K562 (cell line): ENCODE results near the gene CTSW. TPM values are rescaled to one million over a fixed set of nuclear protein-coding genes. Genes with fewer than 3 reads are reported as not detected.
A peak's percentile ranks its signal among the peaks of the same experiment; 100 is the strongest.

Experiments used
- ARNT ChIP-seq, 2 experiments: fragments of 450-650 bp; IDR thresholded peaks; 2 replicates each; pipeline ENCODE4 v1.6.1; 2016; ENCODE audit warnings: mild to moderate bottlenecking in 1 of 2
- ATF1 ChIP-seq, 2 experiments: fragments of 450-650 bp in 1 of 2; IDR thresholded peaks; 2 replicates each; pipeline ENCODE4 v1.6.1; 2016; ENCODE audit warnings: missing compliant biosample characterization in 1 of 2, missing genetic modification characterization in 1 of 2
- ESRRA ChIP-seq: fragments of 450-650 bp; IDR thresholded peaks from 2 replicates; pipeline ENCODE4 v1.6.1; 2014; ENCODE audit warnings: low read depth, mild to moderate bottlenecking, moderate library complexity, borderline replicate concordance
- ETV6 ChIP-seq, 3 experiments: fragments of 150-350 bp in 1 of 3; sonication (generic) in 1 of 3; formaldehyde crosslinking in 1 of 3; IDR thresholded peaks; 2 replicates each; pipeline versions ENCODE4 v1.6.1 to v1.8.0; 2014 to 2022; ENCODE audit warnings: borderline replicate concordance in 2 of 3, low read depth in 2 of 3, antibody characterized with exemption in 1 of 3, low read length in 1 of 3, mild to moderate bottlenecking in 1 of 3, missing genetic modification reagents in 1 of 3
- FUS ChIP-seq: fragments of 200-400 bp; formaldehyde crosslinking; optimal IDR thresholded peaks from 2 replicates; pipeline ENCODE3; 2017; ENCODE audit warnings: low read depth, low read length
- HNRNPUL1 ChIP-seq: fragments of 200-400 bp; formaldehyde crosslinking; IDR thresholded peaks from 2 replicates; pipeline ENCODE4 v1.6.1; 2017; ENCODE audit warnings: low read length
- HOXB6 ChIP-seq: fragments of 250-450 bp; sonication (Bioruptor Pico); IDR thresholded peaks from 2 replicates; pipeline ENCODE4 v1.5.1; 2022; ENCODE audit warnings: mild to moderate bottlenecking, borderline replicate concordance
- IRF2 ChIP-seq: sonication (generic); formaldehyde crosslinking; IDR thresholded peaks from 2 replicates; pipeline ENCODE4 v1.8.1; 2022; ENCODE audit warnings: mild to moderate bottlenecking, missing genetic modification reagents
- KDM5B ChIP-seq: fragments of 200-600 bp; sonication (generic); IDR thresholded peaks from 2 replicates; pipeline ENCODE4 v1.6.1; 2012; ENCODE audit warnings: low read depth, mild to moderate bottlenecking, moderate library complexity, low read length, control low read depth, inconsistent platforms; ENCODE audit not compliant: insufficient replicate concordance
- KLF6 ChIP-seq: fragments of 250-450 bp; sonication (Bioruptor Pico); IDR thresholded peaks from 2 replicates; pipeline ENCODE4 v1.4.0; 2020; ENCODE audit warnings: mild to moderate bottlenecking, moderate library complexity, borderline replicate concordance
- MBD1 ChIP-seq: fragments of 250-450 bp; sonication (Bioruptor Pico); IDR thresholded peaks from 2 replicates; pipeline ENCODE4 v1.8.0; 2022; ENCODE audit warnings: inconsistent platforms
- NCOA4 ChIP-seq: fragments of 450-650 bp; IDR thresholded peaks from 2 replicates; pipeline ENCODE4 v1.6.1; 2018; ENCODE audit warnings: mild to moderate bottlenecking; ENCODE audit not compliant: partially characterized antibody
- NCOR1 ChIP-seq: fragments of 450-650 bp; IDR thresholded peaks from 2 replicates; pipeline ENCODE4 v1.6.1; 2016; ENCODE audit warnings: mild to moderate bottlenecking, moderate library complexity
- PCBP2 ChIP-seq: fragments of 200-400 bp; formaldehyde crosslinking; IDR thresholded peaks from 2 replicates; pipeline ENCODE4 v1.6.1; 2018; ENCODE audit warnings: low read length, low read depth, mild to moderate bottlenecking, moderate library complexity; ENCODE audit not compliant: poor library complexity, severe bottlenecking
- RBBP5 ChIP-seq: fragments of 200-600 bp; sonication (generic); IDR thresholded peaks from 2 replicates; pipeline ENCODE4 v1.6.1; 2012; ENCODE audit warnings: borderline replicate concordance, mild to moderate bottlenecking, low read length, control low read depth, inconsistent platforms; ENCODE audit not compliant: insufficient read depth, poor library complexity, severe bottlenecking
- RBM22 ChIP-seq: fragments of 200-400 bp; formaldehyde crosslinking; IDR thresholded peaks from 2 replicates; pipeline ENCODE4 v1.6.1; 2018; ENCODE audit warnings: low read length, low read depth; ENCODE audit not compliant: poor library complexity, severe bottlenecking
- TAF1 ChIP-seq: IDR thresholded peaks from 2 replicates; pipeline ENCODE4 v1.6.1; 2011; ENCODE audit warnings: mild to moderate bottlenecking, low read length, moderate library complexity; ENCODE audit not compliant: insufficient read depth, control insufficient read depth, severe bottlenecking; ENCODE audit errors: extremely low read depth
- TAF15 ChIP-seq: fragments of 200-400 bp; formaldehyde crosslinking; IDR thresholded peaks from 2 replicates; pipeline ENCODE4 v1.6.1; 2017; ENCODE audit warnings: mild to moderate bottlenecking, low read depth, low read length, moderate library complexity
- TEAD2 ChIP-seq: fragments of 450-650 bp; IDR thresholded peaks from 2 replicates; pipeline ENCODE4 v1.6.1; 2016; ENCODE audit warnings: missing genetic modification characterization, control low read depth, missing compliant biosample characterization
- TSC22D4 ChIP-seq: fragments of 450-650 bp; IDR thresholded peaks from 2 replicates; pipeline ENCODE4 v1.6.1; 2016; ENCODE audit warnings: missing genetic modification characterization, missing biosample characterization, control low read depth
- ZNF140 ChIP-seq: fragments of 250-450 bp; sonication (Bioruptor Pico); IDR thresholded peaks from 2 replicates; pipeline ENCODE4 v1.8.0; 2021; ENCODE audit warnings: moderate library complexity, mild to moderate bottlenecking, inconsistent platforms
- ZNF232 ChIP-seq: sonication (generic); formaldehyde crosslinking; IDR thresholded peaks from 2 replicates; pipeline ENCODE4 v1.8.0; 2022; ENCODE audit warnings: mild to moderate bottlenecking, missing genetic modification reagents
- ZNF282 ChIP-seq: sonication (generic); formaldehyde crosslinking; IDR thresholded peaks from 2 replicates; pipeline ENCODE4 v1.8.1; 2023; ENCODE audit warnings: missing genetic modification reagents
- ZNF3 ChIP-seq: fragments of 250-450 bp; sonication (Bioruptor Pico); IDR thresholded peaks from 2 replicates; pipeline ENCODE4 v1.5.0; 2021; ENCODE audit warnings: mild to moderate bottlenecking, moderate library complexity
- ZNF584 ChIP-seq: fragments of 200-800 bp; sonication (Bioruptor generic); IDR thresholded peaks from 2 replicates; pipeline ENCODE4 v1.6.1; 2016; ENCODE audit warnings: low read depth, mild to moderate bottlenecking, missing genetic modification characterization, missing compliant biosample characterization
- ZNF589 ChIP-seq: fragments of 200-800 bp; sonication (Bioruptor generic); IDR thresholded peaks from 2 replicates; pipeline ENCODE4 v1.6.1; 2016; ENCODE audit warnings: low read depth, missing genetic modification characterization, missing compliant biosample characterization
- ZNF75A ChIP-seq: fragments of 450-650 bp; formaldehyde crosslinking; IDR thresholded peaks from 2 replicates; pipeline ENCODE4 v1.4.0; 2020; ENCODE audit warnings: mild to moderate bottlenecking
- polyA plus RNA-seq, 8 experiments: library from polyadenylated mRNA; depleted of rRNA in 4 of 8; stranded (reverse) in 5 of 8; unstranded in 3 of 8; fragments of >200 nt; fragmentation: Nextera tagmentation in 2 of 8; fragmentation: Illumina TruSeq in 1 of 8; extraction: Ambion mirVana in 2 of 8; extraction: Trizol in 1 of 8; gene quantifications; 2 replicates each; pipeline versions ENCODE4 v1.2.1 to v1.2.3, GENCODE V29; 2011 to 2014; ENCODE audit warnings: inconsistent platforms in 1 of 8, missing spikeins in 1 of 8
- total RNA-seq, 7 experiments: library from RNA; depleted of rRNA in 6 of 7; stranded (reverse); fragments of >200 nt in 6 of 7; fragmentation: Illumina TruSeq in 2 of 7; extraction: Trizol in 2 of 7; gene quantifications; 2 replicates each; pipeline versions ENCODE4 v1.2.1 to v1.2.3, GENCODE V29; 2011 to 2021; ENCODE audit warnings: low replicate concordance in 1 of 7

Gene CTSW
- total and polyA plus RNA-seq, 9 of the 15 experiments (the other 6 are each of a cell fraction or from before 2014, with no cell fraction given) = 0.04 TPM; not detected in 8

DNA sequence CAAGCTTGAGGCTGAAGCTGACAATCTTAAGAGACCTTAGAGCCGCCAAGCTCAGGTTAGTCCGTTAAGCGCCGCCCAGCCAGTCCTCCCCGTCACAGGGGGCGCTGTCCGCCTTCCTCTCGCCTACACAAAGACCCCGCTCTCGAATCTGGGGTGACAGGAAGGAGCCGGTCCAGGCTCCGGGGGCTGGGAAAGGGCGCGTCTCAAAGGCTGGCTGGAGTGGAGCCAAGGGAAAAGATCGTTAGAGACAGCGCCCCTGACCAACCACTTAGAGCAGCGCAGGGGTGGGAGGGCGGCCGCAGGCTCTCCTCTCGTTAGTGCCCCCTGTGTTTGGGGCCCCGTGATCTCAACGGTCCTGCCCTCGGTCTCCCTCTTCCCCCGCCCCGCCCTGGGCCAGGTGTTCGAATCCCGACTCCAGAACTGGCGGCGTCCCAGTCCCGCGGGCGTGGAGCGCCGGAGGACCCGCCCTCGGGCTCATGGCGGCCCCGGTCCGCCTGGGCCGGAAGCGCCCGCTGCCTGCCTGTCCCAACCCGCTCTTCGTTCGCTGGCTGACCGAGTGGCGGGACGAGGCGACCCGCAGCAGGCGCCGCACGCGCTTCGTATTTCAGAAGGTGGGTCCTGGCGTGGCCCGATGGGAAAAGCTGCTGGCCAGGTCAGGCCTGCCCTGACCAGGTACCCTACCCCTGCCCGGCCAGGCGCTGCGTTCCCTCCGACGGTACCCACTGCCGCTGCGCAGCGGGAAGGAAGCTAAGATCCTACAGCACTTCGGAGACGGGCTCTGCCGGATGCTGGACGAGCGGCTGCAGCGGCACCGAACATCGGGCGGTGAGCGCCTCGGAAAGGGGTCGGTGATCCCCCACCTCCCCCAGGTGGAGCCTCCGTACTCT is 19.1 kb upstream of the CTSW start, which contains the start of gene MUS81 (continued):
- TF ChIP-seq TEAD2 (tag) (no peak), TAF15 (no peak), FUS (peak; percentile 24), ZNF282 (no peak), KLF6 (CRISPR knock-in tag) (peak; percentile 57; the same call in 1 of the 2 replicates), ATF1 (CRISPR knock-in tag; IDR thresholded peaks at IDR 0.05) (no peak), ATF1 (tag; IDR thresholded peaks at IDR 0.05) (peak; percentile 66), HOXB6 (CRISPR knock-in tag) (no peak), RBBP5 (peak; percentile 52), KDM5B (peak; percentile 61), ZNF232 (CRISPR knock-in tag) (no peak), ETV6 (IDR thresholded peaks at IDR 0.05; ENCODE audit: borderline replicate concordance in 1 of 2, low read depth in 2 of 2, low read length in 1 of 2) (no peak), ETV6 (CRISPR knock-in tag; IDR thresholded peaks at IDR 0.05; ENCODE audit: borderline replicate concordance) (no peak; the same call in 1 of the 2 replicates), ESRRA (peak; percentile 81; the same call in 1 of the 2 replicates), TSC22D4 (no peak), RBM22 (peak; percentile 73), IRF2 (CRISPR knock-in tag) (no peak), PCBP2 (no peak), TAF1 (peak; percentile 90), NCOA4 (no peak), ZNF140 (CRISPR knock-in tag) (no peak), ZNF589 (CRISPR knock-in tag) (no peak), ZNF75A (CRISPR knock-in tag) (no peak), ARNT (IDR thresholded peaks at IDR 0.05) (peak in 1 of 2 experiments; percentile 62; a peak in 2 of 4 replicates), ZNF3 (CRISPR knock-in tag) (no peak), HNRNPUL1 (no peak), NCOR1 (peak; percentile 70), MBD1 (CRISPR knock-in tag) (no peak), ZNF584 (no peak)
